HepG2 (cell line): ENCODE measurements around the gene FGF18. TPM values are rescaled to one million over a fixed set of nuclear protein-coding genes. Genes with fewer than 3 reads are reported as not detected.

Experiments used
- ARNT2 ChIP-seq: sonication (generic); formaldehyde crosslinking; IDR thresholded peaks from 2 replicates; pipeline ENCODE4 v1.8.0; 2022; ENCODE audit warnings: mild to moderate bottlenecking, low read depth, missing genetic modification reagents, moderate library complexity
- KAT8 ChIP-seq: IDR thresholded peaks from 2 replicates; pipeline ENCODE4 v1.6.1; 2016; ENCODE audit warnings: missing genetic modification reagents, missing compliant biosample characterization
- MIER2 ChIP-seq: IDR thresholded peaks from 2 replicates; pipeline ENCODE4 v1.6.1; 2016; ENCODE audit warnings: missing biosample characterization, missing genetic modification reagents
- NR0B2 ChIP-seq: sonication (generic); formaldehyde crosslinking; IDR thresholded peaks from 2 replicates; pipeline ENCODE4 v1.4.0; 2020; ENCODE audit warnings: mild to moderate bottlenecking, missing genetic modification reagents
- POGZ ChIP-seq: sonication (generic); formaldehyde crosslinking; IDR thresholded peaks from 2 replicates; pipeline ENCODE4 v1.4.0; 2020; ENCODE audit warnings: mild to moderate bottlenecking, missing genetic modification reagents
- ZNF362 ChIP-seq: sonication (generic); formaldehyde crosslinking; IDR thresholded peaks from 2 replicates; pipeline ENCODE4 v1.4.0; 2020; ENCODE audit warnings: missing genetic modification reagents, mild to moderate bottlenecking, borderline replicate concordance
- ZNF407 ChIP-seq: sonication (generic); formaldehyde crosslinking; IDR thresholded peaks from one replicate; pipeline ENCODE4 v1.5.1; 2020; ENCODE audit warnings: mild to moderate bottlenecking, missing genetic modification reagents; ENCODE audit errors: not compliant biosample characterization
- ZNF501 ChIP-seq: sonication (generic); formaldehyde crosslinking; IDR thresholded peaks from 2 replicates; pipeline ENCODE4 v1.5.1; 2020; ENCODE audit warnings: mild to moderate bottlenecking, moderate library complexity, missing genetic modification reagents
- ZNF564 ChIP-seq: sonication (generic); formaldehyde crosslinking; IDR thresholded peaks from 2 replicates; pipeline ENCODE4 v1.8.1; 2023; ENCODE audit warnings: mild to moderate bottlenecking, missing genetic modification reagents
- ZNF598 ChIP-seq: sonication (generic); formaldehyde crosslinking; IDR thresholded peaks from 2 replicates; pipeline ENCODE4 v1.5.1; 2020; ENCODE audit warnings: mild to moderate bottlenecking, missing genetic modification reagents, borderline replicate concordance
- ZNF607 ChIP-seq: sonication (generic); formaldehyde crosslinking; IDR thresholded peaks from 2 replicates; pipeline ENCODE4 v1.5.1; 2020; ENCODE audit warnings: missing genetic modification reagents, mild to moderate bottlenecking, borderline replicate concordance
- polyA plus RNA-seq, 8 experiments: library from polyadenylated mRNA; depleted of rRNA in 3 of 8; stranded (reverse) in 7 of 8; unstranded in 1 of 8; fragments of >200 nt; fragmentation: Illumina TruSeq in 4 of 8; extraction: Trizol in 4 of 8; gene quantifications; 2 replicates each; pipeline versions ENCODE4 v1.2.1 to v1.2.3, GENCODE V29; 2011 to 2016; ENCODE audit warnings: low read depth in 4 of 8, missing spikeins in 1 of 8, mixed read lengths in 1 of 8; ENCODE audit not compliant: insufficient read depth in 1 of 8
- total RNA-seq, 5 experiments: library from RNA; depleted of rRNA; stranded (reverse); fragments of >200 nt; fragmentation: Illumina TruSeq; extraction: Trizol; gene quantifications; 2 replicates each; pipeline ENCODE4 v1.2.3, GENCODE V29; 2016; ENCODE audit warnings: low read depth in 1 of 5
- TF ChIP-seq, protein P1 (sequence below): sonication (generic); formaldehyde crosslinking; IDR thresholded peaks from 2 replicates; pipeline ENCODE4 v1.4.0; 2020; ENCODE audit warnings: missing genetic modification reagents
- TF ChIP-seq, protein P2 (sequence below): sonication (generic); formaldehyde crosslinking; IDR thresholded peaks from 2 replicates; pipeline ENCODE4 v1.4.0; 2020; ENCODE audit warnings: missing genetic modification reagents, borderline replicate concordance

Gene FGF18
- total and polyA plus RNA-seq, 2 of the 13 experiments (the other 11 are each of a cell fraction or from before 2014, with no cell fraction given) = not detected

GRCh38 chr5:171387345-171387969, 32.0 kb upstream of the FGF18 start, which contains the start of gene NPM1 (continued):
- peak; percentile 74 for TF ChIP-seq ZNF407
- TF ChIP-seq ARNT2 (CRISPR knock-in tag) = peak; percentile 75
- peak; percentile 23; the same call in 1 of the 2 replicates for TF ChIP-seq ZNF607
- TF ChIP-seq POGZ = no peak; the same call in 1 of the 2 replicates
- TF ChIP-seq ZNF564 = peak; percentile 60; the same call in 1 of the 2 replicates
- peak; percentile 64; the same call in 1 of the 2 replicates for TF ChIP-seq NR0B2 (CRISPR knock-in tag)
- TF ChIP-seq, protein P1, sequence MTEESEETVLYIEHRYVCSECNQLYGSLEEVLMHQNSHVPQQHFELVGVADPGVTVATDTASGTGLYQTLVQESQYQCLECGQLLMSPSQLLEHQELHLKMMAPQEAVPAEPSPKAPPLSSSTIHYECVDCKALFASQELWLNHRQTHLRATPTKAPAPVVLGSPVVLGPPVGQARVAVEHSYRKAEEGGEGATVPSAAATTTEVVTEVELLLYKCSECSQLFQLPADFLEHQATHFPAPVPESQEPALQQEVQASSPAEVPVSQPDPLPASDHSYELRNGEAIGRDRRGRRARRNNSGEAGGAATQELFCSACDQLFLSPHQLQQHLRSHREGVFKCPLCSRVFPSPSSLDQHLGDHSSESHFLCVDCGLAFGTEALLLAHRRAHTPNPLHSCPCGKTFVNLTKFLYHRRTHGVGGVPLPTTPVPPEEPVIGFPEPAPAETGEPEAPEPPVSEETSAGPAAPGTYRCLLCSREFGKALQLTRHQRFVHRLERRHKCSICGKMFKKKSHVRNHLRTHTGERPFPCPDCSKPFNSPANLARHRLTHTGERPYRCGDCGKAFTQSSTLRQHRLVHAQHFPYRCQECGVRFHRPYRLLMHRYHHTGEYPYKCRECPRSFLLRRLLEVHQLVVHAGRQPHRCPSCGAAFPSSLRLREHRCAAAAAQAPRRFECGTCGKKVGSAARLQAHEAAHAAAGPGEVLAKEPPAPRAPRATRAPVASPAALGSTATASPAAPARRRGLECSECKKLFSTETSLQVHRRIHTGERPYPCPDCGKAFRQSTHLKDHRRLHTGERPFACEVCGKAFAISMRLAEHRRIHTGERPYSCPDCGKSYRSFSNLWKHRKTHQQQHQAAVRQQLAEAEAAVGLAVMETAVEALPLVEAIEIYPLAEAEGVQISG (CRISPR knock-in tag) = peak; percentile 86
- TF ChIP-seq MIER2 (CRISPR knock-in tag) = no peak
- peak; percentile 94 for TF ChIP-seq ZNF501
- TF ChIP-seq, protein P2, sequence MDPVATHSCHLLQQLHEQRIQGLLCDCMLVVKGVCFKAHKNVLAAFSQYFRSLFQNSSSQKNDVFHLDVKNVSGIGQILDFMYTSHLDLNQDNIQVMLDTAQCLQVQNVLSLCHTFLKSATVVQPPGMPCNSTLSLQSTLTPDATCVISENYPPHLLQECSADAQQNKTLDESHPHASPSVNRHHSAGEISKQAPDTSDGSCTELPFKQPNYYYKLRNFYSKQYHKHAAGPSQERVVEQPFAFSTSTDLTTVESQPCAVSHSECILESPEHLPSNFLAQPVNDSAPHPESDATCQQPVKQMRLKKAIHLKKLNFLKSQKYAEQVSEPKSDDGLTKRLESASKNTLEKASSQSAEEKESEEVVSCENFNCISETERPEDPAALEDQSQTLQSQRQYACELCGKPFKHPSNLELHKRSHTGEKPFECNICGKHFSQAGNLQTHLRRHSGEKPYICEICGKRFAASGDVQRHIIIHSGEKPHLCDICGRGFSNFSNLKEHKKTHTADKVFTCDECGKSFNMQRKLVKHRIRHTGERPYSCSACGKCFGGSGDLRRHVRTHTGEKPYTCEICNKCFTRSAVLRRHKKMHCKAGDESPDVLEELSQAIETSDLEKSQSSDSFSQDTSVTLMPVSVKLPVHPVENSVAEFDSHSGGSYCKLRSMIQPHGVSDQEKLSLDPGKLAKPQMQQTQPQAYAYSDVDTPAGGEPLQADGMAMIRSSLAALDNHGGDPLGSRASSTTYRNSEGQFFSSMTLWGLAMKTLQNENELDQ (CRISPR knock-in tag) = peak; percentile 53; the same call in 1 of the 2 replicates
- TF ChIP-seq KAT8 (CRISPR knock-in tag) = peak; percentile 93
- no peak for TF ChIP-seq ZNF362
- TF ChIP-seq ZNF598 (CRISPR knock-in tag) = peak; percentile 72; the same call in 1 of the 2 replicates
